C4-2B (cell line): Measurements from ENCODE around the gene KCNQ4.

ENCODE experiments used
- H3K27ac ChIP-seq: fragments of 450-650 bp; 2 replicates; pipeline ENCODE4 v1.5.1; 2017
- ZFX ChIP-seq: fragments of 450-650 bp; IDR thresholded peaks from 2 replicates; pipeline ENCODE4 v1.6.1; 2017
- TF ChIP-seq, protein P1 (sequence below): fragments of 450-650 bp; conservative IDR thresholded peaks from 2 replicates; pipeline ENCODE4 v1.5.1; 2017; ENCODE audit warnings: mild to moderate bottlenecking

The KCNQ4 gene

DNA sequence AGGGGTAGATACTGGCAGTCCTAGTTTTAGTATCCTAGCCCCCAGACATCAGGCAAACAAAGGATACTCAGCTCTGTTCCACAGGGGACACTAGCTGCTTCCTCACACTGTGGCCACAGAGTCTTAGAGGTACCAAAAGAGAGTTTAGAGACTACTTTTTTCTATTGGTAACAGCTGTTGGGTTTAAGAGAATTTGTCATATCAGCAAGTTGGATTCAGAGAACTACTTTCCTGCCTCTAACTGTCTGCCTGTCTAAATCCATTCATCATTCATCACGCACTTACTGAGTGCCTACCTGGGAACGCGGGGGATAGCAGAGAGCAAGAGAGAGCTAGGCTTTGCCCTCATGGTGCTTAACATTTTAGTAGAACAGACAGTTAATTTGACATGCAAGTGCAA, 27.1 kb upstream of the KCNQ4 start:
- no peak overlapping the region for H3K27ac ChIP-seq
- TF ChIP-seq ZFX, result no peak
- TF ChIP-seq, protein P1, sequence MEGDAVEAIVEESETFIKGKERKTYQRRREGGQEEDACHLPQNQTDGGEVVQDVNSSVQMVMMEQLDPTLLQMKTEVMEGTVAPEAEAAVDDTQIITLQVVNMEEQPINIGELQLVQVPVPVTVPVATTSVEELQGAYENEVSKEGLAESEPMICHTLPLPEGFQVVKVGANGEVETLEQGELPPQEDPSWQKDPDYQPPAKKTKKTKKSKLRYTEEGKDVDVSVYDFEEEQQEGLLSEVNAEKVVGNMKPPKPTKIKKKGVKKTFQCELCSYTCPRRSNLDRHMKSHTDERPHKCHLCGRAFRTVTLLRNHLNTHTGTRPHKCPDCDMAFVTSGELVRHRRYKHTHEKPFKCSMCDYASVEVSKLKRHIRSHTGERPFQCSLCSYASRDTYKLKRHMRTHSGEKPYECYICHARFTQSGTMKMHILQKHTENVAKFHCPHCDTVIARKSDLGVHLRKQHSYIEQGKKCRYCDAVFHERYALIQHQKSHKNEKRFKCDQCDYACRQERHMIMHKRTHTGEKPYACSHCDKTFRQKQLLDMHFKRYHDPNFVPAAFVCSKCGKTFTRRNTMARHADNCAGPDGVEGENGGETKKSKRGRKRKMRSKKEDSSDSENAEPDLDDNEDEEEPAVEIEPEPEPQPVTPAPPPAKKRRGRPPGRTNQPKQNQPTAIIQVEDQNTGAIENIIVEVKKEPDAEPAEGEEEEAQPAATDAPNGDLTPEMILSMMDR, result no peak

DNA sequence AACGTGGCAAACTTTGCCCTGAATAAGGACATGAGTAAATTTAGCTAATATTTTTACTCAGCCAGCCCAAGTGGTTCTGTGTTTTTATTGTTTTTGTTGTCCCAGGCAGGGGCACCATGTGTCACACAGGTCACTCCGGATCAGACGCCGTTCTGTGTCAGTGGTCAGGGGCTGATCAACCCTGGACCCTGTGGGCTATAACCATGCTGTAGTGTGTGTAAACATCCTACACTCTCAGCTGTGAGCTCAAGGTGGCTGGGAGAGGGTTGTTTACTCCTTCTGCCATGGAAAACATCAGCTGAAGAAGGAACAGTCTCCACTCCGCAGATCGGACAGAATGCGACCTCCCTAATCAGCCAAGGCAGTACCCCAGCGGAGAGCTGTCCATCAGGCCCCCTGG, 26.5 kb upstream of the KCNQ4 start:
- TF ChIP-seq ZFX, result no peak
- TF ChIP-seq, protein P1, result no peak
- no peak overlapping the region for H3K27ac ChIP-seq

DNA sequence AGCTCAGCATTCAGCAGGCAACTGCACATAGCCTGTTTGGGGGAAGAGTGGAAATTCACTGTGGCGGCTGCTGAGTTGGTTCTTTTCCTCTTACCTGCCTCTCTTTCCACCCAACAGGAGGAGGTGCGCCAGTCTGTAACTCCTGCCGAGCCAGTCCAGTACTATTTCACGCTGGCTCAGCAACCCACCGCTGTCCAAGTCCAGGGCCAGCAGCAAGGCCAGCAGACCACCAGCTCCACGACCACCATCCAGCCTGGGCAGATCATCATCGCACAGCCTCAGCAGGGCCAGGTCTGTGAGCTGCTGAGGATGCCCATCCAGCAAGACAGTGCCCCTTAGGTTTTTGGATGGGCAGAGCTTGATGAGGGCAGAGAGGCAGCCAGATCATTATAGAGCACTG, 25.6 kb upstream of the KCNQ4 start:
- H3K27ac ChIP-seq, result no peak overlapping the region
- TF ChIP-seq ZFX, result no peak
- TF ChIP-seq, protein P1, result no peak

DNA sequence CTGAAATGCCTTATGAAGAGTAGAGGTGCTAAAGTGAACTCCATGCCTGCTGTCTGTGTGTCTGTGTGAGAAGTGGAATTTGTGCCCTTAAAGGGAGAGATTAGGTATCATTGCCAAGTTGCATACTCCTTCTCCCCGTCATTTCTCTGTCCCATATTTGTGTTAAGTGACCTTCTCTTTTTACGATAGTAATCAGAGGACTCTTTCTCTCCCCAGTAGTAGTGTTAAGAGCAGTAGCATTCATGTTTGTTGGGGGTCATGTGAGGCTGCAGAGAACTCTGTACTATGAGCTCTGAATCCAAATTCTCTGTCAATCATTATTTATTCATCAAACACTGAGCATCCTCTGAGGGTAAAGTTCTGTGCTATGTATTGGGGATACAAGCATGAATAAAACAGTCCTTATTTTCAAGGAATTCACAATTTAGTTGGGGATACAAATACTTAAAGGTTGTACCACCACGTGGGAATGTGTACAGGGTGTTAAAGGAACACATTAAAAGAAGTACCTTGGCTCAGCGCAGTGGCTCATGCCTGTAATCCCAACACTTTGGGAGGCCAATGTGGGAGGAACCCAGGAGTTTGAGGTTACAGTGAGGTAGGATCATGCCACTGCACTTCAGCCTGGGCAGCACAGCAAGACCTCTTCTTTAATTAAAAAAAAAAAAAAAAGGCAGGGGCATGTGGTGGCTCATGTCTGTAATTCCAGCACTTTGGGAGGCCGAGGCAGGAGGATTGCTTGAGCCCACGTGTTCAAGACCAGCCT, 24.8 kb upstream of the KCNQ4 start:
- no peak overlapping the region for H3K27ac ChIP-seq
- TF ChIP-seq, protein P1, result no peak
- no peak for TF ChIP-seq ZFX

DNA sequence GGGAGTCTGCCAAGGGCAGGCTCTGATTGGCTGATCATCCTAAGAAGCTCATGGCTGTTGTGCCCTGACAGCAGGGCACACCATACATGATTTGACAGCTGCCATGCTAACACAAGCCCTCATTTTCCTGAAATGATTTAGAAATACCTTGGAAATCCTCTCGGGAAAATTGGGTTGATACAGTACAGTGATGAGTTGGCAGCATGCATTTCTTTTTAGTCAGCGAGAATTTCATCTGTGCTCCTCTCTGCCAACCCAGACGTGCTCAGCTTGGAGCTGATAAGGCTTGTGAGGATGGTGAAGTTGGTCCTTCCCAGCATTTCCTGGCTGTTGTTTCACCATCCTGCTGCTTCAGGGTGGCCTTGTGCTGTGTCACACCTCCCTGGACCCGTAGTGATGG, 22.6 kb upstream of the KCNQ4 start:
- no peak overlapping the region for H3K27ac ChIP-seq

DNA sequence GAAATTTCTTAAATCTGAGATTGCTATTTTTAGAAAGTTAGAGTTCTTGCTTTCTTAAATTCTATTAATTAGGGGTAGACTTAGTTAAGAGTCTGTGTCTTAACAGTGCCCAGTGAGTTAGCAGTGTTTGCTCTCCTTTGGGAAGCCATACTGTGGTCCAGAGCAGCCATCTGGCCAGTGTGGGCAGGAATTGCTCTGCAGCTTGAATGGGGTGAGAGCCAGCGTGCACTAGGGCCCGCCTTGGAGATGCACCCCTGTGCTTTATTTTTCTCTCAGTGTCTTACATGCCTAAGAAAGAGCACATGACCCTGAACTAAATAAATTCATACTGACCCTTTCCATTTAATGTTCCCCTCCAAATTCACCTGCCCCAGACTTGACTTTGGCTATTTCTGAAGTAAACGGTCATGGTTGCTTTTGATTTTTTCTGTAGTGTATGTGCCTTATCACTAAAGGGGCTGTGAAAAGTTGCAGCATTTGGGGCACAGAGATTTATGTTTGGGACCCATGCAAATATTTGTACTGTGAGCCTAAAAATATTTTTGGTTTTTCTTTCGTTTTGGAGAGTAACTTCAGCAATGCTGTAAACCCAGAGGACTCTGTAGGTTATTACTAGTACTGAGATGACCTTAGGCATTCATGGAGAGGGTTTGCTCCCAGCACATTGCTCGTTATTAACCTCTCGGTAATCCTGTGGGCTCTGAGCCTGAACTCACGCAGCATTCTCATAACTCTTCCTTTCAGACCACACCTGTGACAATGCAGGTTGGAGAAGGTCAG, 21.3 kb upstream of the KCNQ4 start:
- H3K27ac ChIP-seq, result no peak overlapping the region
- no peak for TF ChIP-seq ZFX
- TF ChIP-seq, protein P1, result no peak

More for the DNA sequence above, 22.6 kb upstream of the KCNQ4 start:
- TF ChIP-seq, protein P1, result no peak
- no peak for TF ChIP-seq ZFX

DNA sequence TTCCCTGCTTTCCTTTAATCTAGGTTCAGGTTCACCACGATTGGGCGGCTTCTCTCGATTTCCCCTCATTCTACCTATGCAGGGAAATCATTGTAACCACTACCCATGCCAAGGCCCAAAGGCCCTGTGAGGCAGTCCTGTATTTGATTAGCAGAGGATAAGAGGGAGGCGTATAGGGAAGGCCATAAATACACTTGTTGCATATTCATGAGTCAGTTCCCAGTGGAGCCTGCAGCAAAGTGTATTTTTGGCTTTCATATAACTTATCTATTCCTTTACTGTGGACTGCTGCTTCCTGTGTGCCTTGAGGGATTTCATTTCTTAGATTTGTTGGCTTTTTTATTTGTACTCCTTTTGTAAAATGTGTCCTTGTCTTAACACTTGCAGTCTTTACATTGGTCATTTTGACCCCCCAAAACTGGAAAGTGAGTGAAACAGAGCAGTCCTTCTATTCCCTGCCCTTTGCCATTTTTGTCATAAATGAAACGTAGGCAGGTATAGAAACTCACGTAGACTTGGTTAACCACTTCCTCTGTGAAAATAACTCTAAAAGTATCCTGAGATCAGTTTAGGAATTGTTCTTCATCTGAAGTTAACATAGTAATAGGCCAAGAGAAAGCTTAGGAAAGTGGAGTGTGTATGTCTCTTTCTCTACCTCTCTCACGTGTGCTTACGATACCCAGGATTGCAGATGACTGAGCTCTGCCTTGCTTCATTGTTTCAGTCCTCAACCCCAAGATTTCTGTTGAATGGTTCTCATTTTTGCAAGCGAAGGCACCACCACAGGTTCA, 19.6 kb upstream of the KCNQ4 start:
- TF ChIP-seq, protein P1, result no peak
- no peak for TF ChIP-seq ZFX
- no peak overlapping the region for H3K27ac ChIP-seq
